ENCODE results near the gene HTR2A. TPM values are rescaled to one million over a fixed set of nuclear protein-coding genes. Genes with fewer than 3 reads are reported as not detected.

The HTR2A gene
- total RNA-seq, 1 donor from 2014 or later = not detected

DNA sequence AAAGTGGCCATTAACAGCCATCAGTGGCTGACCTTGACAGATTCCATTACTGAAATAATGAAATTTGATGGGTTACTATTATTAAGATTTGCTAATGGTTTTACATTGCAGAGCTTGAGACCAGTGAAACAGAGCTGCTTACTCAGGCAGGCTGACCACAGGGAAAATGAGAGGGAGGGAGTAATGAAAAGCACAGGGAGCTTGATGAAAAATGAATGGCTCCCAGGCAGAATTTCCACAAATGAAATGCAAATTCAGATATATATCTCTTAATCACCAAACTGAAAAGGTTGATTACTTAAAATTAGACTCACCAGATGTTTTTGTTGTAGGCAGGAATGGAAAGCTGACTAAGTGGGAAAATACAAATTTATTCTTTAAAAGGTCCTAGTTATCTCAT, 36.1 kb downstream of the HTR2A start:
- Histone ChIP-seq H3K4me1 (ENCODE audit: insufficient read depth, low read length) (no peaks in the 10 kb centered on the region), H4K20me1 (ENCODE audit: insufficient read depth, low read length) (no peaks in the 10 kb centered on the region), H3K79me2 (ENCODE audit: insufficient read depth, low read length) (no peaks in the 10 kb centered on the region), H2AFZ (ENCODE audit: low read depth, low read length) (no peak overlapping the region), H3K36me3 (ENCODE audit: insufficient read depth, low read length) (no peaks in the 10 kb centered on the region), H3K27ac (ENCODE audit: low read depth, low read length) (no peak overlapping the region), H3K4me3 (ENCODE audit: insufficient read depth, low read depth, low read length) (no peak overlapping the region), H3K4me2 (ENCODE audit: low read length) (no peak overlapping the region), H3K9ac (ENCODE audit: low read length) (no peak overlapping the region), H3K9me3 (ENCODE audit: insufficient read depth, low read depth, low read length) (no peaks in the 10 kb centered on the region), H3K27me3 (ENCODE audit: insufficient read depth, low read length) (no peaks in the 10 kb centered on the region)
- no peak for FAIRE-seq
- H3K36me3 Mint-ChIP-seq (ENCODE audit: low read depth, unreplicated experiment) = no peaks in the 10 kb centered on the region
- H3K4me3 Mint-ChIP-seq (ENCODE audit: unreplicated experiment) = no peak overlapping the region
- H3K4me1 Mint-ChIP-seq (ENCODE audit: low read depth, unreplicated experiment) = no peaks in the 10 kb centered on the region
- DNase-seq (ENCODE audit: low read depth) = no peak
- TF ChIP-seq EZH2 (IDR thresholded peaks at IDR 0.05; ENCODE audit: insufficient read depth, low read length) = no peak
- TF ChIP-seq, protein P1, sequence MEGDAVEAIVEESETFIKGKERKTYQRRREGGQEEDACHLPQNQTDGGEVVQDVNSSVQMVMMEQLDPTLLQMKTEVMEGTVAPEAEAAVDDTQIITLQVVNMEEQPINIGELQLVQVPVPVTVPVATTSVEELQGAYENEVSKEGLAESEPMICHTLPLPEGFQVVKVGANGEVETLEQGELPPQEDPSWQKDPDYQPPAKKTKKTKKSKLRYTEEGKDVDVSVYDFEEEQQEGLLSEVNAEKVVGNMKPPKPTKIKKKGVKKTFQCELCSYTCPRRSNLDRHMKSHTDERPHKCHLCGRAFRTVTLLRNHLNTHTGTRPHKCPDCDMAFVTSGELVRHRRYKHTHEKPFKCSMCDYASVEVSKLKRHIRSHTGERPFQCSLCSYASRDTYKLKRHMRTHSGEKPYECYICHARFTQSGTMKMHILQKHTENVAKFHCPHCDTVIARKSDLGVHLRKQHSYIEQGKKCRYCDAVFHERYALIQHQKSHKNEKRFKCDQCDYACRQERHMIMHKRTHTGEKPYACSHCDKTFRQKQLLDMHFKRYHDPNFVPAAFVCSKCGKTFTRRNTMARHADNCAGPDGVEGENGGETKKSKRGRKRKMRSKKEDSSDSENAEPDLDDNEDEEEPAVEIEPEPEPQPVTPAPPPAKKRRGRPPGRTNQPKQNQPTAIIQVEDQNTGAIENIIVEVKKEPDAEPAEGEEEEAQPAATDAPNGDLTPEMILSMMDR (IDR thresholded peaks at IDR 0.05; ENCODE audit: insufficient read depth, low read depth, low read length) = no peak
- no peaks in the 10 kb centered on the region for H3K27me3 Mint-ChIP-seq (ENCODE audit: low read depth, unreplicated experiment)
- no peak overlapping the region for H3K27ac Mint-ChIP-seq (ENCODE audit: unreplicated experiment)
- no peaks in the 10 kb centered on the region for H3K9me3 Mint-ChIP-seq (ENCODE audit: unreplicated experiment)

DNA sequence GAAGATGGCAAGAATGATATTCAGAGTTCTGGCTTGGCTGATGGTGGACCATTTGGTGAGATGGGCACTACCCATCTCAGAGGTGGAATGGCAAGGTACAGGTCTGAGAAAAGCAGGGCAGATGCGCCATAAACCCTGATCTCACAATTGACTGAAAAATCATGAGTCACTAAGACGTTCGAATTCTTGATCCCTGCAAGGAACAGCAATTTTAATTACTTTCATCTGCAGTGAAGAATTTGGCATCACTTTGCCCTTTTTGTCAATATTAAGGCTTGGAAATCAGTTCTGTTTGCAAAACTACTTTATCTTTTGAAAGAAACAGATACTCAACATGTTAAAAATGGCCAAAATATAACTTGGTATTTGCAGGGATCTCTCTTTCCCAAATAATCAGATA, 38.1 kb downstream of the HTR2A start:
- Histone ChIP-seq H3K27me3 (ENCODE audit: insufficient read depth, low read length) (no peaks in the 10 kb centered on the region), H3K4me3 (ENCODE audit: insufficient read depth, low read depth, low read length) (no peak overlapping the region), H3K9me3 (ENCODE audit: insufficient read depth, low read depth, low read length) (no peaks in the 10 kb centered on the region), H3K4me2 (ENCODE audit: low read length) (no peak overlapping the region), H3K79me2 (ENCODE audit: insufficient read depth, low read length) (no peaks in the 10 kb centered on the region), H3K27ac (ENCODE audit: low read depth, low read length) (no peak overlapping the region), H2AFZ (ENCODE audit: low read depth, low read length) (no peak overlapping the region), H3K4me1 (ENCODE audit: insufficient read depth, low read length) (no peaks in the 10 kb centered on the region), H4K20me1 (ENCODE audit: insufficient read depth, low read length) (no peaks in the 10 kb centered on the region), H3K36me3 (ENCODE audit: insufficient read depth, low read length) (no peaks in the 10 kb centered on the region), H3K9ac (ENCODE audit: low read length) (no peak overlapping the region)
- Mint-ChIP-seq H3K9me3 (ENCODE audit: unreplicated experiment) (no peaks in the 10 kb centered on the region), H3K27me3 (ENCODE audit: low read depth, unreplicated experiment) (peaks cover 1% of the 10 kb centered on the region), H3K27ac (ENCODE audit: unreplicated experiment) (no peak overlapping the region), H3K4me3 (ENCODE audit: unreplicated experiment) (no peak overlapping the region), H3K4me1 (ENCODE audit: low read depth, unreplicated experiment) (no peaks in the 10 kb centered on the region), H3K36me3 (ENCODE audit: low read depth, unreplicated experiment) (no peaks in the 10 kb centered on the region)
- DNase-seq (ENCODE audit: low read depth) (no peak), FAIRE-seq (no peak)
- TF ChIP-seq, protein P1 (IDR thresholded peaks at IDR 0.05; ENCODE audit: insufficient read depth, low read depth, low read length) = no peak
- TF ChIP-seq EZH2 (IDR thresholded peaks at IDR 0.05; ENCODE audit: insufficient read depth, low read length) = no peak

DNA sequence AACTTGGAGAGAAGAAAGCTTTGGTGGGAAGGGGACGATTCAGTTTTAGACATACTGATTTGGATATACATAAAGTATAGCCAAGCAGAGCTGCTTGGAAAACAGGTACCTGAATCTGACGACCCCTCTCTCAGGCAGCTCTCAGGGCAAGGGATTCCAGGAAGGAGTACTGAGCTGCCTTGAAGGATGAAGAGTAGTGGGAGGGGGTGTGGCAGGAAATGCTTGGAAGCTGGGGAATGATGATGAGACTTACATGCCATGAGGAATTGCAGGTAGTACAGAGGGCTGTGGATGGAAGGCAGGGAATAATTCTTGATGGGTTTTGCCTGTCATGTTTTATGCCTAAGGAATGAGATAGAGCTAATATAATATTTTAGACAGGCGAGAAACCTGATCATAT, 38.7 kb downstream of the HTR2A start:
- H3K4me3 ChIP-seq (ENCODE audit: insufficient read depth, low read depth, low read length) = no peak overlapping the region
- H3K27me3 ChIP-seq (ENCODE audit: insufficient read depth, low read length) = no peaks in the 10 kb centered on the region
- H3K36me3 ChIP-seq (ENCODE audit: insufficient read depth, low read length) = no peaks in the 10 kb centered on the region
- no peak overlapping the region for H3K27ac Mint-ChIP-seq (ENCODE audit: unreplicated experiment)
- no peak overlapping the region for H3K27ac ChIP-seq (ENCODE audit: low read depth, low read length)
- TF ChIP-seq, protein P1 (IDR thresholded peaks at IDR 0.05; ENCODE audit: insufficient read depth, low read depth, low read length) = no peak
- no peak for TF ChIP-seq EZH2 (IDR thresholded peaks at IDR 0.05; ENCODE audit: insufficient read depth, low read length)
- H3K27me3 Mint-ChIP-seq (ENCODE audit: low read depth, unreplicated experiment) = peaks cover 4% of the 10 kb centered on the region
- H3K4me1 ChIP-seq (ENCODE audit: insufficient read depth, low read length) = no peaks in the 10 kb centered on the region
- H3K79me2 ChIP-seq (ENCODE audit: insufficient read depth, low read length) = no peaks in the 10 kb centered on the region
- no peaks in the 10 kb centered on the region for H3K9me3 Mint-ChIP-seq (ENCODE audit: unreplicated experiment)
- H4K20me1 ChIP-seq (ENCODE audit: insufficient read depth, low read length) = no peaks in the 10 kb centered on the region
- no peaks in the 10 kb centered on the region for H3K4me1 Mint-ChIP-seq (ENCODE audit: low read depth, unreplicated experiment)
- no peak overlapping the region for H2AFZ ChIP-seq (ENCODE audit: low read depth, low read length)
- FAIRE-seq (no peak), DNase-seq (ENCODE audit: low read depth) (no peak)
- no peak overlapping the region for H3K4me2 ChIP-seq (ENCODE audit: low read length)
- no peaks in the 10 kb centered on the region for H3K9me3 ChIP-seq (ENCODE audit: insufficient read depth, low read depth, low read length)
- no peaks in the 10 kb centered on the region for H3K36me3 Mint-ChIP-seq (ENCODE audit: low read depth, unreplicated experiment)
- no peak overlapping the region for H3K4me3 Mint-ChIP-seq (ENCODE audit: unreplicated experiment)
- H3K9ac ChIP-seq (ENCODE audit: low read length) = no peak overlapping the region
